HG03103 (cell line): ENCODE results near the gene SPTLC3.
"Not testable (repeated sequence)": the region's sequence is repeated elsewhere in the genome, so short reads cannot be mapped to it uniquely, and the experiment has no call there.

Experiments used
- ATAC-seq: cut with Tn5 transposase; IDR thresholded peaks from one replicate; pipeline ENCODE4 v1.9.1; 2021; ENCODE audit warnings: low read depth; ENCODE audit not compliant: unreplicated experiment

Gene SPTLC3

GRCh38 chr20:13008761-13009681 is at the start of gene SPTLC3:
Gene SPTLC3 (plus strand): TSS chr20:13008972. CDS start chr20:13009268, 296 bp downstream.
- peak; percentile 27 for ATAC-seq

- ATAC-seq: no peak
These were observed 47.0 kb upstream of the SPTLC3 start for GRCh38 chr20:12961725-12962124.

- ATAC-seq: no peak
These were observed 45.9 kb upstream of the SPTLC3 start for GRCh38 chr20:12962895-12963294.

- ATAC-seq: no peak
These were observed 45.4 kb upstream of the SPTLC3 start for GRCh38 chr20:12963416-12963815.

- no peak for ATAC-seq
These were observed 43.4 kb upstream of the SPTLC3 start for GRCh38 chr20:12965212-12965869.

GRCh38 chr20:12965870-12966251 is 42.9 kb upstream of the SPTLC3 start:
- ATAC-seq: no peak

GRCh38 chr20:12966468-12967085 is 42.2 kb upstream of the SPTLC3 start:
- ATAC-seq: no peak

GRCh38 chr20:12967932-12968331 is 40.8 kb upstream of the SPTLC3 start:
- ATAC-seq: no peak

GRCh38 chr20:12968472-12968871 is 40.3 kb upstream of the SPTLC3 start:
- ATAC-seq: no peak

- no peak for ATAC-seq
These were observed 39.6 kb upstream of the SPTLC3 start for GRCh38 chr20:12969071-12969669.

- no peak for ATAC-seq
These were observed 38.4 kb upstream of the SPTLC3 start for GRCh38 chr20:12970372-12970821.

GRCh38 chr20:12975833-12976608 is 32.8 kb upstream of the SPTLC3 start:
- ATAC-seq: no peak

GRCh38 chr20:12976720-12977309 is 32.0 kb upstream of the SPTLC3 start:
- ATAC-seq: no peak

- no peak for ATAC-seq
These were observed 31.2 kb upstream of the SPTLC3 start for GRCh38 chr20:12977328-12978125.

- ATAC-seq: no peak
These were observed 30.7 kb upstream of the SPTLC3 start for GRCh38 chr20:12978126-12978394.

GRCh38 chr20:12978613-12979495 is 29.9 kb upstream of the SPTLC3 start:
- ATAC-seq: no peak

- ATAC-seq: not testable (repeated sequence)
These were observed 29.1 kb upstream of the SPTLC3 start for GRCh38 chr20:12979713-12980112.

GRCh38 chr20:12982098-12982497 is 26.7 kb upstream of the SPTLC3 start:
- ATAC-seq: no peak
